Raji (cell line): ENCODE measurements around the gene SLC25A27.

Source experiments
- POLR2A ChIP-seq: IDR thresholded peaks from 2 replicates; pipeline ENCODE4 v1.6.1; 2011; ENCODE audit warnings: low read depth, low read length, control low read depth; ENCODE audit not compliant: insufficient read depth

Gene SLC25A27

GRCh38 chr6:46642928-46643751, 9.6 kb upstream of the SLC25A27 start:
- TF ChIP-seq POLR2A, result peak; percentile 17; the same call in 1 of the 2 replicates

DNA sequence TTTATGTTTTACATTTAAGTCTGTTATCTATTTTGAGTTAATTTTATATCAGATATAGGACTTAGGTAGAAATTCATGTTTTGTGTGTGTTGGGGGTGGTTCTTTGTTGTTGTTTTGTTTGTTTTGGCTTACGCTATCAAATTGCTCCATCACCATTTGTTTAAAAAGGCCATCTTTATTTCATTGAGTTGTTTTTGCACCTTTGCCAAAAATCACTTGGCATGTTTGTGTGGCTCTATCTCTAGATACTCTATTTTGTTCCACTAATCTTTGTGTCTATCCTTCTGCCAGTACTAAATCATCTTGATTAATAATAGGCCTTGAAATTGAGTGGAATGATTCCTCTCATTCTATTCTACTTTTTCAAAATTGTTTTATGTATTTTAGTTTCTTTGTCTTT, 7.5 kb upstream of the SLC25A27 start:
- no peak for TF ChIP-seq POLR2A

GRCh38 chr6:46648869-46649492, 3.8 kb upstream of the SLC25A27 start:
- no peak for TF ChIP-seq POLR2A

- no peak for TF ChIP-seq POLR2A
Observed at GRCh38 chr6:46651006-46651405, 1.8 kb upstream of the SLC25A27 start.

DNA sequence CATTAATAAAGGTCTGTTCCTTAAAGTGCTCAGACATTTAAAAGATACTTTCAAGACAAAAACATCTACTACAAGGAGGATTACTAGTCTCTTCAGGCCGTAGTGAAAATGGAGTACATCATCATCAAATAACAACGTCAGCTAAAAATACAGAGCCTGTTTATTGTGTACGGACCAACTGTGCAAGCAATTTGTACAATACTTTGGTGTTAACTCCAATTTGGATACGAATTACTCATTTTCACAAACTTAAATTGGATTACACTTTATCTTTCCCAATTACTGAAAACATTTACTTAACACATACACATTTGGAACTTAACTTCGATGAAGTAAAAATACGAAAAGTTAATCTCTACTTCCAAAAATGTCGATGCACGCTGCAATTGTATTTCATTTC, 959 bp upstream of the SLC25A27 start:
- no peak for TF ChIP-seq POLR2A

- TF ChIP-seq POLR2A, result no peak
Observed at GRCh38 chr6:46652232-46652602, 558 bp upstream of the SLC25A27 start.

DNA sequence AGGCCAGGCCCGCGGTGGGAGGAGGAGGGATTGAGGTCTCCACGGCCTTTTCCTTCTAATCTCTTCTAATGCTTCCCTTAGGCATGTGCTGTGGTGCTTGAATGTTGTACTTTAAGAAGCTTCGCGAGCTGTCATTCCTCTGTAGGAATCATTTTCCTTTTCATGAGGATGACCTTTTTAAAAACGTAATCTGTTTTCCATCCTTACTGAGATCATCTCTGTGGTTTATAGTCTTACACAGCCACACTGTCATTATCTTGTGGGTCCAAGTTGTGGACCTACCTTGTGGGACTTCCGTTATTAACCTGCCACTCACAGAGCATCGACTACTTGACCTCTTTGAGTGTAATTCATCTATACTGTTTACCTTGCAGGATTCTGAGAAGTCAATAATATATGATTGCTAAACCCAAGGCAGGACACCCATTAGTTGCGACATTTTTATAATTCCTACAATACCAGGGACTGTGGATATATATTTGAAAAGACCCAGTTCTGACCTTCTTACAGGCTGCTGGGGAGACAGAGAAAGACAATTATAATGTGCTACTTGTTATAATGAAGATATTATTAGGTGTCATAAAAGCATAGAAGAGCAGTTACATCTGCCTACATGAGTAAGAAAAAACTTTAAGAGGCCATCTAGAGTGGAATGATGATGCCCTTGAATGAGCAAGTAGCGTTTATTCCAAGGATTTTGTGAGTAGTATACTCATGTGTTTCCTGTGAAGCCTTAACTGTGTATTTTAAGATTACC, 842 bp downstream of the SLC25A27 start:
- TF ChIP-seq POLR2A, result no peak

DNA sequence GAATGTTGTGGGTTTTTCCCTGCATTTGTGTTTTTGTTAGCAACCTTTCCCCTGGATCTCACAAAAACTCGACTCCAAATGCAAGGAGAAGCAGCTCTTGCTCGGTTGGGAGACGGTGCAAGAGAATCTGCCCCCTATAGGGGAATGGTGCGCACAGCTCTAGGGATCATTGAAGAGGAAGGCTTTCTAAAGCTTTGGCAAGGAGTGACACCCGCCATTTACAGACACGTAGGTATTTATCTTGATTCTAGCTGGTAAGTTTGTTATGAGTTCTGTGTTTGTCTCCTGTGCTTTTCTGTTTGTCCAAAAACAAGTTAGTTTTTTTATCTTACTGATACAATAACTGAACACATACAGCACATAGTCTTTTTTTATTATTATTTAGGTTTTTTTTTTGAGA, 3.0 kb downstream of the SLC25A27 start:
- no peak for TF ChIP-seq POLR2A

DNA sequence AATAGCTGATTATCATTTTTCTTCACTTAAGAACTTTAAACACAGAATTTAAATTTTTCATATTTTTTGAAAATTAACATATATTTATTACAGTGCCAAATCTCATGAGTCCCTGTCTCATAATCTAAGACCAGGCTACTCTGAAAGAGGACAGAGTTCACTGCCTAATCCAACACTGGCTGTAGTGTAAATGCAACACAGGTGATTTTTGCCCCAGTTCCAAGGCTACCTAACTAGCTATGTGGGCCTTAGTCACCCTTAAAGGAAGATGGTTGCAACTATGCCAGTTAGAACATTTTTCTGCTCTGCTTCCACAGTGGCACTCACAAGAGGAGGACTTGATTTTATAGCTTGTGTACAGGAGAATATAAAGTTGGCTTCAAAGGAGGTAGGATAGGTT, 4.9 kb downstream of the SLC25A27 start:
- no peak for TF ChIP-seq POLR2A

GRCh38 chr6:46661483-46661882, 8.7 kb downstream of the SLC25A27 start:
- no peak for TF ChIP-seq POLR2A

DNA sequence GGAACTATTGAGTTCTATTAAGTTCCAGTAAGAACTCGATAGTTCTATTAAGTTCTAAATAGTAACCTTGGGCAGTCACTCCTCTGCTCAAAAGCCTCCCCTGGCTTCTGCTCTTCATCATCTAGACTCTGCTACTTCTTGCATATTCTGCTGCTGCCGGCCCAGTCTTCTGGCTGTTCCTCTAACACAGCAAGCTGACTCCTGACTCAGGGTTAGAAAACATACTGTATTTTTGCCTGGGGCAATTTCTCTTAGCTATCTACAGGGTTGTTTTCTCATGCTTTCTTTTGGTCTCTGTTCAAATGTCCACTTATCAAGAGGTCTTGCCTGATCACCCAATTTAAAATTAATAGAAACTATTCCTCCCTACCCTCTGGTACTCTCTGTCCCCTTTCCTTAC, 14.6 kb downstream of the SLC25A27 start:
- no peak for TF ChIP-seq POLR2A

GRCh38 chr6:46674410-46674809, 21.6 kb downstream of the SLC25A27 start:
- no peak for TF ChIP-seq POLR2A

DNA sequence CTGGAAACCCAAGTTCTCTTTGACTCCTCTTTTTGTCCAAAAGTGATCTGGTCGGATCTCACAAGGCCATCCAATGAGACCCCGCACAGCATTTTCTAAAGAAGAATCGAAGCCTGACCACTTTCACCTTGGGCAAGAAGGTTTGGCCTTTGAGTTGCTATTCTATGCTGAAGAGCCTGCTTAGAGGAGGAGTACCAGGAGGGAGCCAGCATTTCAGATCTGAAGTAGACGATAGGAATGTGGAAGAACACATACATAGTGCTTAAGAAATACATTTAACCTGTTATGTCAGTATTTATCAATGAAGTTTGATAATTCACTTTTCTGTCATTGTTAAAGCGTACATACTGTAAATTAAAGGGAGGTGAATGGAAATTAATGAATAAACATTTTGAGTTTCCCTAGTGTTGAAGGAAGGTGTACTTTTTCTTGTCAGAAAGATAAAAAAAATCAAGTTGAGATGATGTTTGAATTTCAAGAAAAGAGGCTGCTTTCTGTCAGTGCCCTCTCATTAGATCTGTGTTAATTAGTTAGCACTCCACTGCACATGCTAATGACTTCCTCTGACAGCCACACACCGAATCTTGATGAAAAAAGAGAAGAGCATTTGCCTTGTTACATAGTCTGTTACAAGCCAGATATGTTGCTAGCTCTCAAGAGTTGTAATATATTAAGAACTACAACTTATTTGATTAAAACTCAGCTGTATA, 24.0 kb downstream of the SLC25A27 start:
- no peak for TF ChIP-seq POLR2A

GRCh38 chr6:46677314-46677654, 24.5 kb downstream of the SLC25A27 start:
- TF ChIP-seq POLR2A, result no peak

- no peak for TF ChIP-seq POLR2A
Observed at GRCh38 chr6:46684771-46685170, 32.0 kb downstream of the SLC25A27 start.
